Neuronal stem cell (in vitro differentiated cells): ENCODE data around the gene KAZN.

ENCODE experiments used
- DNase-seq: peaks from one replicate; pipeline ENCODE4 v3.0.0-alpha.2; 2013; ENCODE audit warnings: low spot score
- H2AFZ ChIP-seq: one replicate; pipeline ENCODE4 v1.6.1; 2013; ENCODE audit warnings: mild to moderate bottlenecking, low read length, inconsistent platforms
- H2AK5ac ChIP-seq: 2 replicates; pipeline ENCODE4 v1.6.1; 2013; ENCODE audit warnings: low read depth, mild to moderate bottlenecking, inconsistent platforms, low read length, moderate library complexity, mixed read lengths
- H2BK120ac ChIP-seq: 2 replicates; pipeline ENCODE4 v1.6.1; 2013; ENCODE audit warnings: low read depth, mild to moderate bottlenecking, inconsistent platforms, low read length, moderate library complexity, mixed read lengths
- H2BK12ac ChIP-seq: one replicate; pipeline ENCODE4 v1.6.1; 2013; ENCODE audit warnings: low read length, inconsistent platforms
- H2BK15ac ChIP-seq: 2 replicates; pipeline ENCODE4 v1.6.1; 2013; ENCODE audit warnings: mild to moderate bottlenecking, low read length, inconsistent platforms, mixed read lengths
- H2BK5ac ChIP-seq: one replicate; pipeline ENCODE4 v1.6.1; 2013; ENCODE audit warnings: inconsistent platforms, mild to moderate bottlenecking, low read length, moderate library complexity
- H3K14ac ChIP-seq: one replicate; pipeline ENCODE4 v1.6.1; 2013; ENCODE audit warnings: low read length, inconsistent platforms
- H3K18ac ChIP-seq: 2 replicates; pipeline ENCODE4 v1.6.1; 2013; ENCODE audit warnings: low read length, inconsistent platforms
- H3K23ac ChIP-seq: 2 replicates; pipeline ENCODE4 v1.6.1; 2013; ENCODE audit warnings: low read depth, mild to moderate bottlenecking, mixed read lengths, low read length, inconsistent platforms; ENCODE audit not compliant: poor library complexity
- H3K27ac ChIP-seq: replicated peaks from 3 replicates; pipeline ENCODE4 v1.5.1; 2013; ENCODE audit warnings: low read length, inconsistent platforms
- H3K27me3 ChIP-seq, 3 experiments: 2 replicates each; pipeline ENCODE4 v1.6.1; 2013; ENCODE audit warnings: low read length in 3 of 3, mild to moderate bottlenecking in 2 of 3, inconsistent platforms in 1 of 3, low read depth in 1 of 3, mixed read lengths in 1 of 3, moderate library complexity in 1 of 3; ENCODE audit not compliant: control insufficient read depth in 3 of 3, insufficient read depth in 3 of 3
- H3K36me3 ChIP-seq, 2 donors: replicated peaks in 1 of 2; 2 replicates each; pipeline ENCODE4 v1.6.1; 2013; ENCODE audit warnings: low read length in 2 of 2; ENCODE audit not compliant: control insufficient read depth in 2 of 2, insufficient read depth in 2 of 2
- H3K4ac ChIP-seq: 2 replicates; pipeline ENCODE4 v1.6.1; 2013; ENCODE audit warnings: inconsistent platforms, mild to moderate bottlenecking, low read length, moderate library complexity
- H3K4me1 ChIP-seq, 2 donors: 1 replicate in 1 of 2; 2 replicates in 1 of 2; pipeline ENCODE4 v1.6.1; 2013; ENCODE audit warnings: low read length in 2 of 2, low read depth in 1 of 2; ENCODE audit not compliant: control insufficient read depth in 2 of 2, insufficient read depth in 1 of 2
- H3K4me2 ChIP-seq: one replicate; pipeline ENCODE4 v1.6.1; 2013; ENCODE audit warnings: mild to moderate bottlenecking, low read length, inconsistent platforms; ENCODE audit not compliant: insufficient read depth, poor library complexity, severe bottlenecking
- H3K4me3 ChIP-seq, 2 donors: 2 replicates each; pipeline ENCODE4 v1.5.1; 2013; ENCODE audit warnings: low read length in 2 of 2, mild to moderate bottlenecking in 2 of 2, inconsistent platforms in 1 of 2, moderate library complexity in 1 of 2
- H3K79me1 ChIP-seq: one replicate; pipeline ENCODE4 v1.6.1; 2013; ENCODE audit warnings: low read depth, mild to moderate bottlenecking, inconsistent platforms, low read length, moderate library complexity
- H3K9ac ChIP-seq: one replicate; pipeline ENCODE4 v1.6.1; 2013; ENCODE audit warnings: mild to moderate bottlenecking, low read depth, low read length, inconsistent platforms; ENCODE audit not compliant: poor library complexity
- H3K9me3 ChIP-seq, 2 donors: replicated peaks in 1 of 2; 2 replicates each; pipeline versions ENCODE3 to v1.6.1; 2013; ENCODE audit warnings: low read length in 2 of 2, mild to moderate bottlenecking in 2 of 2, inconsistent platforms in 1 of 2, low read depth in 1 of 2, mixed read lengths in 1 of 2, moderate library complexity in 1 of 2; ENCODE audit not compliant: control insufficient read depth in 2 of 2, insufficient read depth in 1 of 2
- H4K8ac ChIP-seq: one replicate; pipeline ENCODE4 v1.6.1; 2013; ENCODE audit warnings: low read depth, mild to moderate bottlenecking, inconsistent platforms, low read length, moderate library complexity
- H4K91ac ChIP-seq: one replicate; pipeline ENCODE4 v1.6.1; 2013; ENCODE audit warnings: low read length, low read depth, mild to moderate bottlenecking, inconsistent platforms; ENCODE audit not compliant: poor library complexity
- WGBS, 2 donors: extraction: QIAGEN DNeasy Blood & Tissue Kit; methylation state at CpG; one replicate each; pipeline ENCODE4 v1.1.7; 2013; ENCODE audit warnings: missing lambda C conversion rate in 2 of 2, mixed read lengths in 1 of 2; ENCODE audit not compliant: insufficient read length in 2 of 2, insufficient replicate concordance in 1 of 2; ENCODE audit errors: extremely low coverage in 2 of 2; 5-methylcytosine and 5-hydroxymethylcytosine counted together

The KAZN gene

DNA sequence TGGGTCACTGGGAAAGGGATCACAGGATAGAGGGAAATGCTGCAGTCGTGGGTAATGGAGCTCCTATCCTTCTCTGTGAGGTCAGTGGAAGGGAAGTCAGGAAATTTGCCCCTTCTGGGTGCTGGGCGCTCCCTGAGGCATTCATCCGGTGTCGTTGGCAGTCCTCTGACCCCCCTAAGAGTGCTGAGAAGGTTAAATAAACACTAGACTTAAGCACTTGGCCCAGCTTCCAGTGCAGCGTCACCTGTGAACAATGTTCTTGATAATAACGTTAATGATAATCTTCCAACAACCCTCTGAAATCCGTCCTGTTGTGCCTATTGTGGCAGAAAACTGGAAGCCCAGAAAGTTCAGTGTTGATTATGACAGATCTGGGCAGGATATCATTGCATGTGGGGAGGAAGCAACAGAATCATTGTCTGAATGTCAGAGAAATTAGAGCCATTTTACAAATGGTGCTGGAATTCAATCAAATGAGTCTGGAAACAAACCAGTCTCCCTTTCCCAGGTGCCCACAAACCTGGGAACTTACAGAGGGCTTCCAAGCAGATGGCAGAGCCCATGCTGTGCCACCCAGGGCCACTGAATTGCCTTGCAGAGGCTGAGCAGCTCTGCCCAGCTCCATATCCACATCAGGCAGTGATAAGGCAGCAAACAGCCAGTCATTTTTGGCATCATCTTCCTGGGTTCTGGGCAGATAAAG lies 216.8 kb downstream of the KAZN start:
- no peak overlapping the region for H4K8ac ChIP-seq
- no peak overlapping the region for H2BK120ac ChIP-seq
- no CpG with 5 or more reads among the region's 7 CpGs for WGBS, 2 donors
- no peak overlapping the region for H3K4me2 ChIP-seq
- no peak overlapping the region for H2BK15ac ChIP-seq
- H4K91ac ChIP-seq: no peak overlapping the region
- H3K14ac ChIP-seq: no peak overlapping the region
- peaks cover 0 to 4% of the 10 kb centered on the region in 2 donors for H3K4me1 ChIP-seq
- no peak overlapping the region for H2BK12ac ChIP-seq
- peaks cover 0 to 29% of the 10 kb centered on the region in 2 donors for H3K36me3 ChIP-seq
- no peak overlapping the region for H3K23ac ChIP-seq
- H2BK5ac ChIP-seq: no peak overlapping the region
- H3K27ac ChIP-seq: no peak overlapping the region
- no peak overlapping the region for H3K4me3 ChIP-seq
- peaks cover 0 to 15% of the 10 kb centered on the region in 2 donors for H3K9me3 ChIP-seq
- no peak overlapping the region for H3K4ac ChIP-seq
- H3K18ac ChIP-seq: no peak overlapping the region
- H2AFZ ChIP-seq: no peak overlapping the region
- no peak overlapping the region for H3K9ac ChIP-seq
- H3K27me3 ChIP-seq: no peaks in the 10 kb centered on the region
- H3K79me1 ChIP-seq: no peaks in the 10 kb centered on the region
- no peak for DNase-seq
- H2AK5ac ChIP-seq: no peak overlapping the region

DNA sequence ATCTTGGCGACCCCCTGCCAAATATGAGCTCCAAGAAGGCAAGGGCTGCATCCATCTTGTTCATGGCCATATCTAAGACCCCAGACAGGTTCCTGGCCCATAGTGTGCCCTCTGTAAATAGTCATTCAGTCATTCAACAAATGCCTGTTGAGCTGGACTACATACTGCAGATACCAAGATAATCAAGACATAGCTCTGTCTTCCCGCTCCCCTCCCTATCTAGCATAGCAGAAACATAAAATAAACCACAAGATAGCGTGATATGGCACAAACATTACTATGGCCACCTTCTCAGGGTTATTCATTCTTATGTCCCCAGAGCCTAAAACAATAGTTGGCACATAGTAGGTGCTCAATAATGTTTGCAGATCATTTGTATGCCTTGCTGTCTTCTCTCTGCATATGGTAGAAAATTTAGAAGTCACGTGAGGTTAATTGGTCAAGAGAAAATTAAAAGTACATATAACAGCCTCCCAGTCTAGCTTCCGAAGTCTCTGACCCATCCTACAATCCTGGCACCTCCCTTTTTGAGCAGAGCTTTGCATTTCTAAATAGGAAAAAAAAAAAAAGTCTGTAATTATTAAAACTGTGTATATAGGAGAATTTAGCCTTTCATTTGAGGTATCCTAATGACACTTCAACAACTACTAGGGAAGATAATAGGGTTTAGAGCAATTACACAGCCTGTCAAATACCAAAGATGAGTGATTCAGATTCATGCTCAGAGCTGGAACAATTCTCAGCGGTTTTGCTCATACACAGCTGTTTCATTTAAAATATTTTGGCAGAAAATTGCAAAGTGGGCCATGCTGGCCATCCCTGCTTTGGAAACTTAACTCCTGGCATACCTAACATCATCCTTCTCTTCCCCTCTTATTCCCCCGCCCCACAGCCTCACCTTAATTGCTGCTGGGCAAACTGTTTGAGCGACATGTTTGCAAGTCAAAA lies 219.0 kb downstream of the KAZN start:
- H3K36me3 ChIP-seq: peaks cover 0 to 22% of the 10 kb centered on the region in 2 donors
- no peak overlapping the region for H3K23ac ChIP-seq
- no peak overlapping the region for H3K4me2 ChIP-seq
- H3K27me3 ChIP-seq: no peaks in the 10 kb centered on the region
- H3K9me3 ChIP-seq: peaks cover 0 to 15% of the 10 kb centered on the region in 2 donors
- WGBS, 2 donors: no CpG with 5 or more reads among the region's 8 CpGs
- no peak overlapping the region for H2BK12ac ChIP-seq
- H3K9ac ChIP-seq: no peak overlapping the region
- no peak overlapping the region for H3K27ac ChIP-seq
- DNase-seq: no peak
- H3K18ac ChIP-seq: no peak overlapping the region
- no peak overlapping the region for H3K4ac ChIP-seq
- H2BK120ac ChIP-seq: no peak overlapping the region
- H2AFZ ChIP-seq: no peak overlapping the region
- H3K14ac ChIP-seq: no peak overlapping the region
- H2BK15ac ChIP-seq: no peak overlapping the region
- no peak overlapping the region for H3K4me3 ChIP-seq
- no peak overlapping the region for H4K91ac ChIP-seq
- no peaks in the 10 kb centered on the region for H3K79me1 ChIP-seq
- no peak overlapping the region for H2AK5ac ChIP-seq
- H4K8ac ChIP-seq: no peak overlapping the region
- H3K4me1 ChIP-seq: no peaks in the 10 kb centered on the region
- no peak overlapping the region for H2BK5ac ChIP-seq

DNA sequence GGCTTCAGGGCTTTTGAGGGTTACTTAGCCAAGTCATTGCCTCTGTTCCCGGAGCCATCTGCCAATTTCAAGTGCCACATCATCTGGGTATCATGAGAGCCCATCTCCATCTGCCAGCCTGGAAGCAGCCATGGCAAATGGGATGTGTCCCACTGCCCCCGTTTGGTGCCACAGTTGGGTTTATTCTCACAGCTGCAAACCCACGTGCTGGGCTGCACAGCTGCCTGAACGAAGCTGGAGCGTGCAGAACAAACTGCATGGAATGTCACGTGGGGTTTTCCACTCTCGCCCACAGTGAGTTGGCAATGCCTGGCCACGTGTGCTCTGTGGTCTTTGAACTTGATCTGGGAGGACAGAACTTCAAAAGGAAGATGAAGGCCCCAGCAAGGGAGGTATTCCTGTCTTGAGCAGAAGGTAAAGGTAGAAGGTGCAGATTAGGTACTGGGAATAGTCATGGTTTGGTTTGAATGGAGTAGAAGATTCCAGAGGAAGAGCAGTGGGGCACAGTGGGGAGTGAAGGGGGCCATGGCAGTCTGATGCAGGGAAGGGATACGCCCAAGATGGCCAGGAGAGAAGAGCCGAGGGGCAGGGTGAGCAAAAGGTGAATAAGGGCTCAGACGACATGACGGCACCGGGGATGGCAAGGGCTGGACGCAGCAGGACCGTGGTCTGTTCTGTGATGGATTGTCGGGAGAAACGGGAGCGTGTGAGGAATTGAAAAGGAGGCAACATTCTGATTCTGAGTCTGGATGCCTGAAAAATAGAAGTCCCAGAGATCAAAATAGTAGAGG lies 222.0 kb downstream of the KAZN start:
- Histone ChIP-seq H3K79me1 (no peaks in the 10 kb centered on the region), H3K23ac (no peak overlapping the region), H2BK15ac (no peak overlapping the region), H3K36me3 (peaks cover 0 to 21% of the 10 kb centered on the region in 2 donors), H4K8ac (no peak overlapping the region), H2AK5ac (no peak overlapping the region), H3K4ac (no peak overlapping the region), H3K27ac (no peak overlapping the region), H2BK12ac (no peak overlapping the region), H2AFZ (no peak overlapping the region), H3K14ac (no peak overlapping the region), H3K9me3 (peaks cover 0 to 8% of the 10 kb centered on the region in 2 donors), H3K9ac (no peak overlapping the region), H3K4me1 (no peaks in the 10 kb centered on the region), H4K91ac (no peak overlapping the region), H3K27me3 (no peaks in the 10 kb centered on the region), H3K18ac (peak overlapping the region; percentile 31), H2BK120ac (no peak overlapping the region), H2BK5ac (no peak overlapping the region), H3K4me2 (no peak overlapping the region), H3K4me3 (no peak overlapping the region)
- no peak for DNase-seq
- WGBS, 2 donors: no CpG with 5 or more reads among the region's 18 CpGs
